K562 (cell line): ENCODE results near the gene FOXN3.

Experiments
- BCL6 ChIP-seq: fragments of 250-450 bp; sonication (Bioruptor Pico); IDR thresholded peaks from 2 replicates; pipeline ENCODE4 v1.4.0; 2020
- EZH2 ChIP-seq: IDR thresholded peaks from 2 replicates; pipeline ENCODE4 v1.6.1; 2012; ENCODE audit warnings: low read depth, mild to moderate bottlenecking, inconsistent platforms, low read length, borderline replicate concordance
- NFIC ChIP-seq: fragments of 450-650 bp; IDR thresholded peaks from 2 replicates; pipeline ENCODE4 v1.6.1; 2017; ENCODE audit warnings: mild to moderate bottlenecking, inconsistent platforms
- PBX2 ChIP-seq, 2 experiments: IDR thresholded peaks in 1 of 2; conservative IDR thresholded peaks in 1 of 2; 2 replicates each; pipeline ENCODE4 v1.6.1; 2016; ENCODE audit warnings: low read depth in 2 of 2, mild to moderate bottlenecking in 1 of 2, missing compliant biosample characterization in 1 of 2, missing genetic modification characterization in 1 of 2, moderate library complexity in 1 of 2
- POLR2H ChIP-seq: IDR thresholded peaks from 2 replicates; pipeline ENCODE4 v1.6.1; 2016; ENCODE audit warnings: missing genetic modification characterization, low read depth, mild to moderate bottlenecking, control low read depth, missing compliant biosample characterization, moderate library complexity
- RFX5 ChIP-seq: IDR thresholded peaks from 2 replicates; pipeline ENCODE4 v1.6.1; 2011; ENCODE audit warnings: low read depth, mild to moderate bottlenecking, improper control_type of control experiment, low read length
- SOX6 ChIP-seq: fragments of 450-650 bp; IDR thresholded peaks from 2 replicates; pipeline ENCODE4 v1.6.1; 2014; ENCODE audit warnings: mild to moderate bottlenecking
- SREBF2 ChIP-seq: sonication (generic); formaldehyde crosslinking; IDR thresholded peaks from 2 replicates; pipeline ENCODE4 v1.4.0; 2020; ENCODE audit warnings: mild to moderate bottlenecking, missing genetic modification reagents
- VEZF1 ChIP-seq: fragments of 200-800 bp; sonication (Bioruptor generic); IDR thresholded peaks from 2 replicates; pipeline ENCODE4 v1.6.1; 2017; ENCODE audit warnings: missing genetic modification characterization, missing compliant biosample characterization
- WHSC1 ChIP-seq: IDR thresholded peaks from one replicate; pipeline ENCODE4 v1.6.1; 2012; ENCODE audit warnings: low read length, control low read depth, inconsistent platforms
- ZKSCAN3 ChIP-seq: fragments of 250-450 bp; sonication (Bioruptor Pico); IDR thresholded peaks from 2 replicates; pipeline ENCODE4 v1.4.0; 2020
- TF ChIP-seq, protein P1 (sequence below), 3 experiments: IDR thresholded peaks in 2 of 3; conservative IDR thresholded peaks in 1 of 3; 2 replicates each; pipeline ENCODE4 v1.5.1; 2011 to 2012; ENCODE audit warnings: low read length in 3 of 3, mild to moderate bottlenecking in 3 of 3, control low read depth in 2 of 3, improper control_type of control experiment in 1 of 3, inconsistent platforms in 1 of 3, low read depth in 1 of 3, mixed read lengths in 1 of 3, moderate library complexity in 1 of 3; ENCODE audit not compliant: insufficient read depth in 2 of 3
- TF ChIP-seq, protein P2 (sequence below): sonication (generic); formaldehyde crosslinking; IDR thresholded peaks from 2 replicates; pipeline ENCODE4 v1.8.0; 2023; ENCODE audit warnings: missing genetic modification reagents, mild to moderate bottlenecking, borderline replicate concordance

GRCh38 chr14:89117012-89117411, 300.0 kb downstream of the FOXN3 start:
- TF ChIP-seq, protein P1, sequence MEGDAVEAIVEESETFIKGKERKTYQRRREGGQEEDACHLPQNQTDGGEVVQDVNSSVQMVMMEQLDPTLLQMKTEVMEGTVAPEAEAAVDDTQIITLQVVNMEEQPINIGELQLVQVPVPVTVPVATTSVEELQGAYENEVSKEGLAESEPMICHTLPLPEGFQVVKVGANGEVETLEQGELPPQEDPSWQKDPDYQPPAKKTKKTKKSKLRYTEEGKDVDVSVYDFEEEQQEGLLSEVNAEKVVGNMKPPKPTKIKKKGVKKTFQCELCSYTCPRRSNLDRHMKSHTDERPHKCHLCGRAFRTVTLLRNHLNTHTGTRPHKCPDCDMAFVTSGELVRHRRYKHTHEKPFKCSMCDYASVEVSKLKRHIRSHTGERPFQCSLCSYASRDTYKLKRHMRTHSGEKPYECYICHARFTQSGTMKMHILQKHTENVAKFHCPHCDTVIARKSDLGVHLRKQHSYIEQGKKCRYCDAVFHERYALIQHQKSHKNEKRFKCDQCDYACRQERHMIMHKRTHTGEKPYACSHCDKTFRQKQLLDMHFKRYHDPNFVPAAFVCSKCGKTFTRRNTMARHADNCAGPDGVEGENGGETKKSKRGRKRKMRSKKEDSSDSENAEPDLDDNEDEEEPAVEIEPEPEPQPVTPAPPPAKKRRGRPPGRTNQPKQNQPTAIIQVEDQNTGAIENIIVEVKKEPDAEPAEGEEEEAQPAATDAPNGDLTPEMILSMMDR (IDR thresholded peaks at IDR 0.05 in 2 of 3, conservative IDR thresholded peaks at IDR 0.05 in 1 of 3; ENCODE audit: insufficient read depth in 2 of 3, low read depth in 1 of 3, low read length in 3 of 3): no peak
- TF ChIP-seq SOX6 (no peak), WHSC1 (no peak), EZH2 (no peak), NFIC (no peak), RFX5 (no peak), SREBF2 (CRISPR knock-in tag) (no peak), BCL6 (CRISPR knock-in tag) (no peak), POLR2H (tag) (no peak), ZKSCAN3 (CRISPR knock-in tag) (no peak), VEZF1 (CRISPR knock-in tag) (no peak), PBX2 (CRISPR knock-in tag; IDR thresholded peaks at IDR 0.05; ENCODE audit: low read depth) (no peak), PBX2 (tag; conservative IDR thresholded peaks at IDR 0.05; ENCODE audit: low read depth) (no peak)
- TF ChIP-seq, protein P2, sequence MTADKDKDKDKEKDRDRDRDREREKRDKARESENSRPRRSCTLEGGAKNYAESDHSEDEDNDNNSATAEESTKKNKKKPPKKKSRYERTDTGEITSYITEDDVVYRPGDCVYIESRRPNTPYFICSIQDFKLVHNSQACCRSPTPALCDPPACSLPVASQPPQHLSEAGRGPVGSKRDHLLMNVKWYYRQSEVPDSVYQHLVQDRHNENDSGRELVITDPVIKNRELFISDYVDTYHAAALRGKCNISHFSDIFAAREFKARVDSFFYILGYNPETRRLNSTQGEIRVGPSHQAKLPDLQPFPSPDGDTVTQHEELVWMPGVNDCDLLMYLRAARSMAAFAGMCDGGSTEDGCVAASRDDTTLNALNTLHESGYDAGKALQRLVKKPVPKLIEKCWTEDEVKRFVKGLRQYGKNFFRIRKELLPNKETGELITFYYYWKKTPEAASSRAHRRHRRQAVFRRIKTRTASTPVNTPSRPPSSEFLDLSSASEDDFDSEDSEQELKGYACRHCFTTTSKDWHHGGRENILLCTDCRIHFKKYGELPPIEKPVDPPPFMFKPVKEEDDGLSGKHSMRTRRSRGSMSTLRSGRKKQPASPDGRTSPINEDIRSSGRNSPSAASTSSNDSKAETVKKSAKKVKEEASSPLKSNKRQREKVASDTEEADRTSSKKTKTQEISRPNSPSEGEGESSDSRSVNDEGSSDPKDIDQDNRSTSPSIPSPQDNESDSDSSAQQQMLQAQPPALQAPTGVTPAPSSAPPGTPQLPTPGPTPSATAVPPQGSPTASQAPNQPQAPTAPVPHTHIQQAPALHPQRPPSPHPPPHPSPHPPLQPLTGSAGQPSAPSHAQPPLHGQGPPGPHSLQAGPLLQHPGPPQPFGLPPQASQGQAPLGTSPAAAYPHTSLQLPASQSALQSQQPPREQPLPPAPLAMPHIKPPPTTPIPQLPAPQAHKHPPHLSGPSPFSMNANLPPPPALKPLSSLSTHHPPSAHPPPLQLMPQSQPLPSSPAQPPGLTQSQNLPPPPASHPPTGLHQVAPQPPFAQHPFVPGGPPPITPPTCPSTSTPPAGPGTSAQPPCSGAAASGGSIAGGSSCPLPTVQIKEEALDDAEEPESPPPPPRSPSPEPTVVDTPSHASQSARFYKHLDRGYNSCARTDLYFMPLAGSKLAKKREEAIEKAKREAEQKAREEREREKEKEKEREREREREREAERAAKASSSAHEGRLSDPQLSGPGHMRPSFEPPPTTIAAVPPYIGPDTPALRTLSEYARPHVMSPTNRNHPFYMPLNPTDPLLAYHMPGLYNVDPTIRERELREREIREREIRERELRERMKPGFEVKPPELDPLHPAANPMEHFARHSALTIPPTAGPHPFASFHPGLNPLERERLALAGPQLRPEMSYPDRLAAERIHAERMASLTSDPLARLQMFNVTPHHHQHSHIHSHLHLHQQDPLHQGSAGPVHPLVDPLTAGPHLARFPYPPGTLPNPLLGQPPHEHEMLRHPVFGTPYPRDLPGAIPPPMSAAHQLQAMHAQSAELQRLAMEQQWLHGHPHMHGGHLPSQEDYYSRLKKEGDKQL (CRISPR knock-in tag): no peak
